Stimulated activated CD4-positive, alpha-beta T cell treated with anti-CD3 and anti-CD28 coated beads, Interleukin-2, amount 100 ng/mL, for 24 hours (primary cell): ENCODE measurements around the gene TAF12.
"Not testable (repeated sequence)": the region's sequence is repeated elsewhere in the genome, so short reads cannot be mapped to it uniquely, and the experiment has no call there.

ENCODE experiments used
- DNase-seq, 2 donors: peaks; one replicate each; pipeline ENCODE4 v3.0.0-alpha.2; 2020

Gene TAF12

GRCh38 chr1:28581531-28582247 lies 61.2 kb downstream of the TAF12 start:
- DNase-seq, result peak; percentile 93 to 95

- peak; percentile 48 to 64 for DNase-seq
Observed at GRCh38 chr1:28580722-28581530, 61.9 kb downstream of the TAF12 start.

- no peak for DNase-seq
Observed at GRCh38 chr1:28579401-28579800, 63.5 kb downstream of the TAF12 start.

- no peak for DNase-seq
Observed at GRCh38 chr1:28578696-28579218, 64.1 kb downstream of the TAF12 start.

GRCh38 chr1:28577738-28578536 lies 64.9 kb downstream of the TAF12 start:
- DNase-seq, result peak; percentile 35 to 37

- peak; percentile 47 to 62 for DNase-seq
Observed at GRCh38 chr1:28577052-28577678, 65.7 kb downstream of the TAF12 start.

- no peak for DNase-seq
Observed at GRCh38 chr1:28573564-28573963, 69.3 kb downstream of the TAF12 start.

- not testable (repeated sequence) for DNase-seq
Observed at GRCh38 chr1:28572891-28573290, 70.0 kb downstream of the TAF12 start.

- no peak for DNase-seq
Observed at GRCh38 chr1:28571911-28572310, 71.0 kb downstream of the TAF12 start.

- no peak for DNase-seq
Observed at GRCh38 chr1:28566931-28567330, 75.9 kb downstream of the TAF12 start.

- DNase-seq, result no peak
Observed at GRCh38 chr1:28565726-28566125, 77.1 kb downstream of the TAF12 start.

GRCh38 chr1:28565040-28565439 lies 77.8 kb downstream of the TAF12 start:
- no peak for DNase-seq

GRCh38 chr1:28564310-28564709 lies 78.6 kb downstream of the TAF12 start:
- no peak for DNase-seq

- no peak for DNase-seq
Observed at GRCh38 chr1:28560886-28561285, 82.0 kb downstream of the TAF12 start.
